PC-3 (cell line): Measurements from ENCODE around the gene CABP7.

Source experiments
- CTCF ChIP-seq: fragments of 300-600 bp; sonication (generic); conservative IDR thresholded peaks from 2 replicates; pipeline ENCODE4 v1.5.1; 2017; ENCODE audit warnings: antibody characterized with exemption, low read depth, mild to moderate bottlenecking, low read length
- EZH2 ChIP-seq: fragments of 300-600 bp; sonication (generic); IDR thresholded peaks from one replicate; pipeline ENCODE4 v1.6.1; 2017; ENCODE audit warnings: antibody characterized with exemption, mild to moderate bottlenecking, low read length; ENCODE audit not compliant: unreplicated experiment
- EZH2phosphoT487 ChIP-seq: fragments of 300-600 bp; sonication (generic); IDR thresholded peaks from 2 replicates; pipeline ENCODE4 v1.6.1; 2018; ENCODE audit warnings: mild to moderate bottlenecking, antibody characterized with exemption, low read length, borderline replicate concordance

GRCh38 chr22:29726106-29726505 lies 6.3 kb downstream of the CABP7 start:
- TF ChIP-seq CTCF (no peak), EZH2phosphoT487 (no peak), EZH2 (no peak)
